AG04450 (cell line): ENCODE results near the gene SHISA9. TPM values are rescaled to one million over a fixed set of nuclear protein-coding genes. Genes with fewer than 3 reads are reported as not detected.

Experiments used
- CTCF ChIA-PET: fragments of 300-600, 350-600 bp; formaldehyde crosslinking; extraction: SDS; loops from one replicate; lab custom pipeline; 2022; ENCODE audit warnings: antibody characterized with exemption, inconsistent platforms; lab: Charles Lee
- POLR2A ChIA-PET: fragments of 350-600 bp; formaldehyde crosslinking; extraction: SDS; loops from one replicate; lab custom pipeline; 2021; ENCODE audit warnings: antibody characterized with exemption, inconsistent platforms; lab: Yijun Ruan, JAX
- DNase-seq: peaks from one replicate; pipeline ENCODE4 v3.0.0-alpha.2; 2011; ENCODE audit warnings: low read depth, low spot score
- H3K27ac ChIP-seq: one replicate; pipeline ENCODE4 v1.5.1; 2012; ENCODE audit warnings: low read depth, low read length, control low read depth
- H3K27me3 ChIP-seq: one replicate; pipeline ENCODE4 v1.6.0; 2012; ENCODE audit warnings: low read length; ENCODE audit not compliant: control insufficient read depth, insufficient read depth
- H3K4me3 ChIP-seq: 2 replicates; pipeline ENCODE4 v1.5.1; 2011; ENCODE audit warnings: mild to moderate bottlenecking, low read depth, low read length, control low read depth
- H3K9me3 ChIP-seq: 2 replicates; pipeline ENCODE4 v1.5.1; 2012; ENCODE audit warnings: low read length; ENCODE audit not compliant: control insufficient read depth, insufficient read depth
- CTCF ChIP-seq: IDR thresholded peaks from 2 replicates; pipeline ENCODE4 v1.5.1; 2011; ENCODE audit warnings: low read depth, low read length, control low read depth, inconsistent platforms
- polyA plus RNA-seq: library from polyadenylated mRNA; depleted of rRNA; stranded (reverse); fragments of >200 nt; gene quantifications from 2 replicates; pipeline ENCODE4 v1.2.3, GENCODE V29; 2011

The SHISA9 gene
- polyA plus RNA-seq, 1 experiment = not detected

- ChIA-PET POLR2A (no interaction called here), CTCF (no interaction called here)
- no peak overlapping the region for H3K4me3 ChIP-seq
- DNase-seq = no peak
- peaks cover 6% of the 10 kb centered on the region for H3K27me3 ChIP-seq
- no peak for TF ChIP-seq CTCF
- H3K9me3 ChIP-seq = peaks cover 4% of the 10 kb centered on the region; the same call in 1 of the 2 replicates
- no peak overlapping the region for H3K27ac ChIP-seq
Observed at GRCh38 chr16:12898551-12898950, 2.8 kb upstream of the SHISA9 start.

- Histone ChIP-seq H3K27me3 (peaks cover 6% of the 10 kb centered on the region), H3K4me3 (no peak overlapping the region), H3K9me3 (peaks cover 4% of the 10 kb centered on the region; the same call in 1 of the 2 replicates), H3K27ac (no peak overlapping the region)
- no peak for DNase-seq
- ChIA-PET POLR2A (no interaction called here), CTCF (no interaction called here)
- no peak for TF ChIP-seq CTCF
Observed at GRCh38 chr16:12899529-12900143, 1.8 kb upstream of the SHISA9 start.

GRCh38 chr16:12900156-12900555, 1.2 kb upstream of the SHISA9 start:
- ChIA-PET POLR2A (no interaction called here), CTCF (no interaction called here)
- no peak overlapping the region for H3K27ac ChIP-seq
- DNase-seq = no peak
- no peak overlapping the region for H3K4me3 ChIP-seq
- peaks cover 6% of the 10 kb centered on the region for H3K27me3 ChIP-seq
- peaks cover 4% of the 10 kb centered on the region; the same call in 1 of the 2 replicates for H3K9me3 ChIP-seq
- TF ChIP-seq CTCF = no peak

- H3K27ac ChIP-seq = no peak overlapping the region
- ChIA-PET POLR2A (no interaction called here), CTCF (no interaction called here)
- no peak for DNase-seq
- H3K27me3 ChIP-seq = peaks cover 6% of the 10 kb centered on the region
- no peak for TF ChIP-seq CTCF
- H3K4me3 ChIP-seq = no peak overlapping the region
- H3K9me3 ChIP-seq = peaks cover 4% of the 10 kb centered on the region; the same call in 1 of the 2 replicates
Observed at GRCh38 chr16:12900599-12901203, 697 bp upstream of the SHISA9 start.

GRCh38 chr16:12901204-12901596, 198 bp upstream of the SHISA9 start:
- H3K9me3 ChIP-seq = peaks cover 4% of the 10 kb centered on the region; the same call in 1 of the 2 replicates
- no peak overlapping the region for H3K27ac ChIP-seq
- no peak overlapping the region for H3K4me3 ChIP-seq
- POLR2A ChIA-PET = no interaction called here
- no peak for DNase-seq
- CTCF ChIA-PET = no interaction called here
- no peak for TF ChIP-seq CTCF
- peaks cover 6% of the 10 kb centered on the region for H3K27me3 ChIP-seq
